SH-SY5Y (cell line): ENCODE measurements around the gene ZNF281.

Experiments
- GATA2 ChIP-seq: IDR thresholded peaks from 2 replicates; pipeline ENCODE4 v1.6.1; 2011; ENCODE audit warnings: mild to moderate bottlenecking, low read depth, low read length
- GATA3 ChIP-seq: IDR thresholded peaks from 2 replicates; pipeline ENCODE4 v1.6.1; 2011; ENCODE audit warnings: low read depth, mild to moderate bottlenecking, low read length, moderate library complexity

Gene ZNF281

GRCh38 chr1:200411406-200412257 lies 1.8 kb upstream of the ZNF281 start:
- no peak for TF ChIP-seq GATA3

- TF ChIP-seq GATA2, result no peak
- TF ChIP-seq GATA3, result no peak
Measured at GRCh38 chr1:200410566-200410878, 686 bp upstream of the ZNF281 start.

- TF ChIP-seq GATA3 (no peak), GATA2 (no peak)
Measured at GRCh38 chr1:200409203-200409760, 554 bp downstream of the ZNF281 start.

GRCh38 chr1:200406161-200406797 lies 3.6 kb downstream of the ZNF281 start:
- TF ChIP-seq GATA3 (no peak), GATA2 (no peak)

GRCh38 chr1:200405264-200405663 lies 4.6 kb downstream of the ZNF281 start:
- TF ChIP-seq GATA3 (no peak), GATA2 (no peak)

- TF ChIP-seq GATA3 (no peak), GATA2 (no peak)
Measured at GRCh38 chr1:200401708-200402107, 8.1 kb downstream of the ZNF281 start.

- no peak for TF ChIP-seq GATA2
Measured at GRCh38 chr1:200401263-200401662, 8.6 kb downstream of the ZNF281 start.

- TF ChIP-seq GATA3 (no peak), GATA2 (no peak)
Measured at GRCh38 chr1:200400556-200400955, 9.3 kb downstream of the ZNF281 start.

GRCh38 chr1:200399860-200400259 lies 10.0 kb downstream of the ZNF281 start:
- TF ChIP-seq GATA3, result no peak
- TF ChIP-seq GATA2, result no peak

GRCh38 chr1:200398373-200398772 lies 11.5 kb downstream of the ZNF281 start:
- TF ChIP-seq GATA2 (no peak), GATA3 (no peak)

- TF ChIP-seq GATA2 (no peak), GATA3 (no peak)
Measured at GRCh38 chr1:200392625-200393185, 17.1 kb downstream of the ZNF281 start.

GRCh38 chr1:200391747-200392146 lies 18.1 kb downstream of the ZNF281 start:
- TF ChIP-seq GATA3 (no peak), GATA2 (no peak)

GRCh38 chr1:200388791-200389190 lies 21.0 kb downstream of the ZNF281 start:
- TF ChIP-seq GATA2 (no peak), GATA3 (no peak)

- TF ChIP-seq GATA3, result no peak
- TF ChIP-seq GATA2, result no peak
Measured at GRCh38 chr1:200386416-200386815, 23.4 kb downstream of the ZNF281 start.

GRCh38 chr1:200384818-200385390 lies 24.9 kb downstream of the ZNF281 start:
- no peak for TF ChIP-seq GATA2
- TF ChIP-seq GATA3, result no peak
